ENCODE results near the gene SDK2.

SDK2 gene

DNA sequence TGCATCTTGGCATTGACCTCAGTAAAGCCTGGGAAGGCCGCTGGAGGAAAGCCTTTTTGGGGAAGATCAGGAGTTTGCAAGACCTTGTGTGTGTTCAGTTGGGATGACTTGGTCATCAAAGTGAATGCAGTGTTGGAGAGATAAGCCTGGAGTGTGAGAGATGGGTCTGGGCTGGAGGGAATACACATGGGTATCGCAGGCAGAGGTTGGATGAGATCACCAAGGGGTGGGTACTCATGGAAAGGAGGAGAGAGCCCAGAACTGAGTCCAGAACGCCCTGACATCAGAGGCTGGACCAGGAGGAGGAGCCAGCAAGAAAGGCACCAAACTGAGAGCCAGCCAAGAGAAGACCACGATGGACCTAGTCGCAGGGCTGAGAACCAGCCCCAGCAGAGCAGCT lies 35.2 kb downstream of the SDK2 start:
- DNase-seq, result no peak

DNA sequence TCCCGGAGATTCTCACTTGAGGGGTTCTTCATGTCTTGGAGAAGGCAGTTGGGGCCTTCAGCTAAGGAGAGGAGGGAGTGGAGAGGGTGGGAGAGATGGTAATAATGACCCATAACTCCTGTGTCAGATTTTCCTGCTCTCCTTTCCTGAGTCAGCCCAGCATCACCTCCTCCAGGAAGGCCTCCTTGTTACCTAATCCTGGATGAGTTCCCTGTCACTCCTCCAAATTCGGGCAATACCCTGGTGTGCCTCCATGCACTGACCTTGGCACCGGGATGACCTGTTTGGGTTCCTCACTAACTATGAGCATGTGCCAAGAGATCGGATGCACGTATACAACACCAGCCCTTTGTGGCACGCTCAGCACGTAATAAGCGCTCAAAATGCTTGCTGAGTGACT lies 38.8 kb downstream of the SDK2 start:
- DNase-seq, result no peak

DNA sequence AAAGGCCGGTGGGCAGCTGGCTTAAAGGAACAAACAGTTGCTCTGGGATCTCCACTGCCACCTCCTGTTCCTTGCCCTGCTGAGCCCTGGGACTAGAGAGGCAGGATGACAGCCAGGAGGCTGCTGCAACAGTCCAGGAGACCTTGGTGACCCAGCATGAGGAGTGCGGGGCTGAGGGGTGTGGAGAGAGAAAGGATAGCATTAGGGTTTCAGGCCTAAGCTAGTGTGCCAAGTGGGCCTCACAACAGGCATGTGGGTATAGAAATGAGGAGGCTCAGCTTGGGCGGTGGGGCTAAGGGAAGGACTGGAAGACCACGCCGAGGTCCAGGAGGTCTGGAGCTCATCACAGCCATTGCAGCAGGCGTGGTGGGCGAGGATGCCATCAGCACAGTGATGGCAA lies 39.8 kb downstream of the SDK2 start:
- DNase-seq, result no peak

DNA sequence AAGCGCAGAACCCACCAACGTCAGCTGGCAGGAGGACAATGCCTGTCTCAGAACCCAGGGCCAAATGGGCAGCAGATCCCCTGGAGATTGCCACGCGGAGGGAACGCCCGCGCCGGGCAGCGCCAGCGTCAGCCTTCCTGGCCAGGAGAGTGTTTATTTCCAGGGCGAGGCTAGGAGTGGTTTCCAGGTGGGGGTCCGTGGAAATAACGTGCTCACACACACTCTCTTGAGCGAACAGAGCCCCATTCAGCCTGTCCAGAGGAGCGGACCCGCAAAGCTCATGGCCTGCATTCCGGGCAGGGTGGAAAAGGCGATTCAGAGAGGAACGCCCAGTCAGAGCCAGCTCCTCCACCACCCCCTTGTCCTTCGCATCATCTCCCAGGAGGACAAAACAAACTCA lies 40.3 kb downstream of the SDK2 start:
- no peak for DNase-seq

DNA sequence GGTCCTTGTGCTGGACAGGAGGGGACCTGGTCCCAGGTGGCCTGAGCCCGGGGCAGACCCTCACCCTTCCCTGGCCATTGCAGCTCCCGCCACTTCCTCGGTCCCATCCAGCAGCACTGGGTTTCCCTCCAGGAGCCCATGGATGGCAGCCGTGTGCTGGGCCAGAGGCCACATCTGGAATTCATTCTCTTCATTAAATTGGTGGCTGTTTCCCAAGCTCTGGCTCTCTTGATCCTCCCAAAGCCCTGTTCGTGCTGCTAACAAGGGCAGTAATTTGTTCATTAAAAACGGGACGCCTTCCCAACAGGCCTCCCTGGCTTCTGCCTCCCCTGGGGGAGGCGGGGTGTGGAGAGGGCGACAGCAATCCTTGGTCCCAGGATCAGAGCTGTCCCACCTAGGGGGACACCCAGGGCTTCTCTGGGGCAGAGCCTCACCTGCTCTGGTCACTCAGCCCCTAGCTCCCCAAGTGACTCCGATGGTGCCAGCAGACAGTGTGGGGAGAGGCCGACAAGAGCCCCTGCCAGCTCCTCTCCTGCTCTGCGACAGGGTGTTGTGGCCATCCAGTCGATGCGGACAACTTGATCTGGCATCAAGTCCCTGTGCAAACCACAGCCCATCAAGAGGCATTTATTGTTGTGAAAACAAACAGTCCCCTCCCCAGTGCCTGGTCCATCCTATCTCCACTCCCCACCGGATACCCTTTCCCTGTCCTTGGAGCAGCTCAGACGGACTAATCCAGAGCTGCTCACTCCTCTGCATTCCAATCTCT lies 44.0 kb downstream of the SDK2 start:
- DNase-seq, result no peak

DNA sequence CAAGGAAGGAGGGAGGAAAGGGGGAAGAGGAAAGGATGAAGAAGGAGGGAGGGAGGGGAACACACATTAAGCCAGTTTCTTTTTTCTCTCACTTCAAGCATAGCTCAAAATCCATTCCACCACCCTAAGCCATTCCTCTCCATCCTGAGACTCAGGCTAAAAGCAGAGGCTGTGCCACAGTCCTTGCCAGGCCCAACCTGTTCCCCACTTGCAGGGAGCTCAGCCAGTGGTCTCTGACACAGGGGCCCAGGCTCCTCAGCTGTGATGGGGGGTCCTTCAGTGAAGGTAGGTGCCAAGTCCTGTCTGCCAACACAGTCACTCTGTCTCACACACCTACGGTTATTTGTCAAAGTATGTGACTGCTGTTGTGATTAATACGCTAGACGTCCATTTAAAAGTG lies 44.6 kb downstream of the SDK2 start:
- no peak for DNase-seq

DNA sequence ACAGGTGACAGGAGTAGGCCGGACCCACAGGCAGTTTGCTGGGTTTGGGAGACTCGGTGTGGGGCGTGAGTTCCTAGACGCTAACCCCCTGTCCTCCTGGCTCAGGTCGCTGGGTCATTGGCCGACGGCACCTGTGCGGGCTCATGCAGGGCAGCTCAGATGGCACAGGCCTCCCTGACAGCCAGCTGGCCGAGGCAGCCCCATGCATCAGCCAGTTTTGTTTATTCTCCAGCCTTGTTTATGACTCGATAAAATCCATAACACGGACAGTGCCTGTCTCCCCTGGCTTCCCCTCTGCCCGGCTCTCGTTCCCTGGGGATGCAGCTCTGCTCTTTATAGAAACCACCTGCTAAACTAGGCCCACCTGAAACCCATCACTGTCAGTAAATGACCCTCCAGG lies 46.0 kb downstream of the SDK2 start:
- no peak for DNase-seq

DNA sequence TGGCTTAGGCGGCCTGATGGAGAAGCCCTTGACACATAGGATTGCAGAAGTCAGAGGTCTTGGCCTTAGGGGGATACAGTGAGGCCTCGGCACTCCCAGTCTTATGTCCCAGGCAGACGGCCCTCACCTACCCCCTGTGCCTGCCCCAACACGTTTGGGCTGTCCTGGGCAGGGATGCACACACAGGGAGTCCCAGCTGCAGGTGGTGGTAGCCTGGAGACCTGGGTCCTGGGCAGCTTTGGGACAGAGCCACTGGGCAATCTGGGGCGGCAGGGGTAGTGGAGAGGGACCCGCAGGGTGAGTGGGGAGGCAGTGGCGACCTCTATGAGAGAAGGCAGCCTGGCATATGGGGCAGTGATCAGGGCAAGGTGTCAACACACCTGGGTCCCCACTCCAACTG lies 48.3 kb downstream of the SDK2 start:
- no peak for DNase-seq

DNA sequence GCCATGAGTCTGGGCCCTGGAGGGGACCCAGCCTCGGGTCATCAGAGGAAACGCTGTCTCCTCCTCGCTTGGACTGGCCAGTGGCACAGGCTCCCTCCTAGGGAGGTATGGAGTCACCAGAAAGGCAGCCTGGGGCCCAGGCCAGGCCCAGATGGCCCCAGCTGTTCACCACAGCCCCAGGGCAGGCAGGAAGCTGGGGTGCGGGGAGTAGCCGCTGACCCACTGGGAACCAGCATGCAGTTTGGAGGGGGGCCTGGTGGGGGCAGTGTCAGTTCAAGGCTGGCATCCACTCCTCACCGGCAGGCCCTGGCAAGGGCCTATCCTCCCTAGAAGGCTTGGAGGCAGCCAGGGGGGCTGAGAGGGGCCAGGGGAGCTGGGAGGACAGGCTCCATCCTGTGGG lies 48.8 kb downstream of the SDK2 start:
- no peak for DNase-seq

DNA sequence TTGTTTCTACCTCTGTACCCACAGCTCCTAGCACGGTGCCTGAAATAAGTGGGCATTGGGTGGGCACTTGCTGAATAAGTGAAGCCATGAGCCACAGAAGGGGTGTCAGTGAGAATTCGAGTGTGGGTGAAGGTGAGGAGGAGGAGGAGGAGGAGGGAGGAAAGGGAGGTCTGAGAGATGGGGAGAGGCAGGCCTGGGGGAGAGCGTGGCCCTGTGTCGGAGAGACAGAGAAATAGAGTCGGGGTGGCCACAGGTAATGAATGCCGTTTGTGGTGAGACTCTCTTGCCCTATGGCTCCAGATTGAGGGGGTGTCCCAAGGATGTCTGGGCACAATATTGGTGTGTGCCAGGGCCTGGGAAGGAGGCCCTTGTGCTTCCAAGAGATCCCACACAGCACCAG lies 49.2 kb downstream of the SDK2 start:
- no peak for DNase-seq

DNA sequence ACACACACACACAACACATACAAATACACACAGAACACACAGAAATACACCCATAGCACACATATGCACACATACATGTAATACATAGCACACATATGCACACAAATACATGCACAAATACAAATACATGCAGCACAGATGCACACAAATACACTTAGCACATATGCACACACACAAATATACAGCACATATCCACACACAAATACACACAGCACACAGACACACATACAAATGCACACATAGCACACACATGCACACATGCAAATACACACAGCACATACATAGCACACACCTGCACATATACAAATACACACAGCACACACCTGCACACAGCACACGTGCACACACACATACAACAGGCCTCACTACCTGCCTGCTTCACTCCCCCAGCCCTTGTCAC lies 49.6 kb downstream of the SDK2 start:
- no peak for DNase-seq

DNA sequence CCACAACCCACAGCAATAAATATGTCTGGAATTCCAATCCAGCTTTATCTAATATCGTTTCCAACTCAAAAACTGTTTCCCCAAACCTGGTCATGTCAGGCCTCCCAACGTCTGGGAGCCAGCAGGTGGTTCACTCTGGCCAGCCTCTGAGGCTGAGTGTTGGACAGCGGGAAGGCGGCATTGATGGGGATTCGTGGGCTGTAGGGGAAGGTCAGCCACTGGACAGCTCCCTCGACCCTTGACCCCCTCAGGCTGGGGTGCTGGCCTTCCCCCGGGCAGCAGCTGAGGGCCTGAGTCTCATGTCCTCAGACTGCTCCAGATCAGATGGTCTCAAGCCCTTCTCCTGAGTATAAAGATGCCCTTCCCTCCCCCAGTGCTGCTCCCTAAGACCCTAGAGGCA lies 50.2 kb downstream of the SDK2 start:
- DNase-seq, result no peak

DNA sequence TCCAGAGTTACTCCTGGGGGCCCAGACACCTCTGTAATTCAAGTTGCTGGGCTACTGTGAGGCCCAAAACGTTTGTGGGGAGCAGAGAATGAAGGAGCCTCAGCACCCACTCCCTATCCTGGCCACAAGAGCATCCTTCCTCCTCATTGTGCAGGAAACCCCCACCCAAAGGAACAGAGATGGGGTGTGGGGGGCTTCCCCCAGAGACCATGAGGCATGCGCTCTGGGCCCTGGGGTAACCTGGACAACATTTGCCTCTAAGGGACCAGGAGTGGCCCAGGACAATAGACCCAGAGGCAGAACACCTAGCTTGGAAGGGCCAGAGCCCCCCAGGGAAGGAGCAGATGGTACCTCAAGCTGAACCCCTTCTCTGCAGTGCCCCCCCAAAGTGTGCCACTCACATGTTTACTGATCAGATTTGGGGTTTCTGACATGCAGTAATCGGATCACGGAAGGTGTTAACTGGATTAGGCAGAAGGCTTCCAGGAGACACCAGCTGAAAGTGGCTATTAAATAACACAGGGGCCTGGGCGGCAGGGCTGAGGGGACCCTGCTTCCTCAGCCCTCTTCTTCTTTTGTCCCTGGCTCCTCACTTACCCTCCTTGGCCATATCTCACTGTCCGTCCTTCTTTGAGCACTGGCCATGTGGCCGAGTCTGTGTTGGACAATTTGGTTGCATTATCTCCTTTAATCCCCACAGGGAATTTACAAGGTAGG lies 50.8 kb downstream of the SDK2 start:
- no peak for DNase-seq

DNA sequence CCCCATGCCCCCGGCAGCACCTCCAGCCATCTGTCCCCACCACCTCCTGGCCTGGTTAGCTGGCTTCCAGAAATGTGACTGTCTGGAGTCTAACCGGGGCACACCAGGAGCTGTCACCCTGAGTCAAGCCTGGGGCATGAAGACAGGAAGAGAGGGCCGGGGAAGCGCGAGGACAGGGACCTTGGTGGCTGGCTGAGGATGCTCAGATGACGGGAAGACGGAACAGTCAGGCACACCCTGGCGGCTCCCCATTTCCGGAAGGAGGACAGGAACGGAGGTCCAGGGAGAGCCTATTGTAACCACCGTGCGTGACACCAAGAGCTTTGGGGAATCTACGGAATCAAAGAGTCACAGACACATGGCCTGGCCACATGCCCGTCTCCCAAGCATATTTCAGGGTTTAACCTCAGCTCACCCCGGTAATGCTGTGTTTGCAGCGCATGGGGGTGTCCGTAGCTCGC lies 51.7 kb downstream of the SDK2 start:
- no peak for DNase-seq

DNA sequence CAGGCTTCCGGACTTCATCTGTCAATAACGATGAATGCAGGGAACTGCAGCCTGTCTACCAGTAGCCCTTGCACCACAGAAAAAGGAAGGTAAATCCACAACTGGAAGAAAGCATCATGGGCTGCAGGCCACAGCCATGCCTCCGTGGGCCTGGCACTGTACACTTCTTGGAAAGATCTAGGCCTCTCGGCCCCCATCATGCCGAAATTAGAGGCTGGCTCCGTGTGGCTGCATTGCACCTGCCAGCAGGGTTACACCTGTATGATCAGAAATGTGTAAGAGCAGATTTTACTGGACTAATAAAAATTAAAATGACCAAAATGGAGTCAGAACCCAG lies 52.2 kb downstream of the SDK2 start:
- DNase-seq, result no peak

DNA sequence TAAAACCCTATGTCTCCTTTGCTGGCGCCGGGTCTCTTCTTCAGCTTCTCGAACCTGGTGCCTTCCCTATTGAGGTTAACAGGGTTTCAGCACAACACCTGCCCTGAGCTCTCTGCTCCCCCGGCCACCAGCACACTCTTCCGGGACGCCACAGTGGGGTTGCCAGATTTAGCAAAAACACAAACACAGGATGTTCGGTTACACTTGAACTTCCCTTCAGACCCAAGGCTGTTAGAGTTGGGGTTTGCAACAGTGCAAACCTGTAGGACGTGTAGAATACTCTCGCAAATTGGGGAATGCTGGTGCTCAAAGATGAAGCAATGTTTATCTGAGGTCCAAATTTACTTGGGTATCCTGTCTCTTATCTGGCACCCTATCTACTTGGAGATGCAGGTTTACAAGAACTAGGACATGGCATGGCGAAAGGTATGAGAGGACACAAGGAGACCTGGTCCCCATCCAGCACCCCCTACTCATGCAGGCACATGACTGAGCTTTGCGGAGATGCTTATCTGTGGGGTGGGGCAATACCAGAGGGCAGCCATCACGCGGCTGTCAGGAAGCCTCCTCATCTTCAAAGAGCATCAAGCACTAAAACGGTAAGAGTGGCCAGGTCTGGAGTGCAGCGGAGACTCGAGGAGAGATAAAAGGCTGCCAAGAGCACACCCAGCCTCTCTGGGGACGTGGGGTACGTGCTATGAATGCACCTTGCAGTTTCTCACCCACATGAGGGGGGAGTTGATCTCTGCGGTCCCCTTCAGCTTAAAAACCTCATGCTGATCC lies 52.8 kb downstream of the SDK2 start:
- DNase-seq, result no peak

DNA sequence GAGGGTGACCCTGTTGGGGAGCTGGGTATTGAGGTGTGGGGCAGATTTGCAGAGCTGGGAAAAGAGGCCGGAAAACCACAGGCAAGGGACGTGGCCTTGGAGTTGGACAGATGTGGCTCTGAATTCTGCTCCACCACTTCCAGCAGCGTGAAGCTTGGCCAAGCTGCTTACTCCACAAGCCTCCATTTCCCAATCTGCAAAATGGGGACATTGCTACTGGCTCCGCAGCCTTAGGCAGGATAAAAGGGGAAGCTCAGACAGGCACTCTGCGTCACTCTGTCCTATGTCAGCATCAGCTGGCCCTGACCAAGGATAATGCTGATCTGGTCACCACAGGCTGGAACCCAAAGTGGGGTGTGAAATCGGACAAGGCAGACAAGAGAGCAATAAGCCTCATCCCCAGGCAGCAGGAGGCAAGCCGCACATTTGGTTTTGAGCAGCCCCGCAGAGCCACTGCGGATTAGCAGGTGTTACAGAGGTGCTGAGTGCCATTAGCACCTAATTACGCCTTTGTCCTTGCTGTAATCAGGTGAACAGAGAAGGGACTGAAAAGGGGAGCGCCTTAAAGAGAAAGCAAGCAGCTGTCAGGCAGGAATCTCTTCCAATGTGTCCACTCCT lies 54.8 kb downstream of the SDK2 start:
- no peak for DNase-seq

DNA sequence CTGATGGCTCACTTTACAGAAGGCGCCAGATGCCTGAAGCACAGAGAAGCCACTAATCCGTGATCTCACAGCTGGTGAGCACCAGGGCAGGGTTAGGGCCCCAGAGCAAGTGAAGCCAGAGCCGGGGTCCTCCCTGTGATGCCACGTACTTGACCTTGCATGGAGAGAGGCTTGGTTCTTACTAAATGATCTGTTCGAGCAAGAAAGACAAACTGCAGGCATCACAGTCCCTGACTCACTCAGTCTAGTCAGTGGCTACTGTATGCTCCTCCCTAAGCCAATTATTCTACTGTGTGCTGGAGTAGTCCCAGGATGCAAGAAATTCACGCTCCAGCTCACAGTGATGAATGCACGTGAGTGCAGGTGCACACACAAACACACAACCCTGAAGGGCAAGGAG lies 55.4 kb downstream of the SDK2 start:
- DNase-seq, result no peak

DNA sequence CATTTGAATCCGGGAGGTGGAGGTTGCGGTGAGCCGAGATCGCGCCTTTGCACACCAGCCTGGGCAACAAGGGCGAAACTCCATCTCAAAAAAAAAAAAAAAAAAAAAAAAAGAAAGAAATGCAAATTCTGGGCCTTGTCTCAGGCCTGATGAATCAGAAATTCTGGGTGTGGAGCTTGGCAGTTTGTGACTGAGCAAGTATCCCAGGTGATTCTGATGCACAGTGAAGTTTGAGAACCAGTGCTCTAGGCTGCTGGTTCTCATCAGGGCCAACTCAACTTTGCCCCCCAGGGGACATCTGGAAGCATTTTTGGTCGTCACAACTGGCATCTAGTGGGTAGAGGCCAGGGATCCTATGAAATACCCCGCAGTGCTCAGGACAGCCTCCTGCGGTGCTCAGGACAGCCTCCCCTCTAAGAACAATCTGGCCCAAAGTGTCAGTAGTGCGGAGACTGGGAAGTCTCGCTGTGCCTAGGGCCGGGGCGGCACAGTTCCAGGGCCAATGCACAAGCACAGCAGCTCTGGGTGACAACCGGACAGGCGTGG lies 55.9 kb downstream of the SDK2 start:
- DNase-seq, result no peak

DNA sequence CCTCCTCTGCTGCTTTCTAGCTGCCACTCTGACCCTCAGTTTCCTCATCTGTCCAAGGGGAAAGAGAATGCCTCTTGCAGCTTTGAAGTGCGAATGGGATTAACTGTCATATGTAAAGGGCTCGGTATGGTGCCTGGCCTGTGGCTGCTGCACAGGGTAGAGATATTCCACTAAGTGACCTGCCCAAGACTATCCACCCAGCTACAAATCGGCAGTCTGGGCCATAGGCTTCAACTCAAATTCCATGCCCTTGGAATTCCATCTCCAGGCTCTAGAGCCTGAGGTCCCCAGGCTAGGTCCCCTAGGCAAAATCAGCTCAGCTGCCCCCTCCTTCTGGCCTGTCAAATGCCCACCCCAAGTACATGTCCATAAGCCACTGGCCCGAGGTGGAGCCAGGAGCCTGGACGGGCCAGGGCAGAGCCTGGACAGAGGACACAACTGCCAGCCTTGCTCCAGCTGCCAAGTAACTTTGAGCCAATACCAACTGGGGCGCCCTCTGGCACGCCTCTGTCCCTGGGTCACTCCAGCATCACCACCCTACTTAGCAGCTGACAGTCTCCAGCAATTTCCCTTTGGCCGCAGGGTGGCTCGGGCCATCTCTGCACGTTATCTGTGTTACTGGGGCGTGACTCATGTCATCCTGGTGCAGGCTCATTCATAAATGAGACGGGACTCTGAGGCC lies 57.2 kb downstream of the SDK2 start:
- DNase-seq, result no peak

DNA sequence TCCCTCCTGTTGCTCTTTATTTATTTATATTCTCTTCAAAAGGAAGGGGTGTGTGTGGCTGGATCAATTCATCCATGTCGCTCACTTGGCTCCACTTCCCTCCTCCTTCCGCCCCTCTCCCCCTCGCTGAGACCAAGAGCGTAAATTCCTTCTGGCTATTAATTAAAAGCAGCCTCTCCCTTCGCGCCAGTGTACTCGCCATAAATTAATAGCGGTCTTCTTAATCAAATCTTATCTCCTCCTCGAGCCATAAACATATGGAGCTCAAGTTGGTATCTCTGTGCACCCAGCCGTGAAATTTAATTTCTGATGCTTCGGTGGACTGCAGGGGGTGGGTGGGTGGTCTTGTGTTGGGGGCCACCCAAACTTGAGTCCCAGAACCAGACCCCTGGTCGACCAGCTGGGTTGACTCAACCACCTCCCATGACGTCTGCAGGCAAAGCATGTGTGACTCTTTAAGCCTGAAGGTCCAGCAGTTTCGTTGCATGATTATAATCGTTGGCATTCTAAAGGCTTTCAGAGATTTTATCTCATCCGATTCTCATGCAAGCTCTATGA lies 57.9 kb downstream of the SDK2 start:
- no peak for DNase-seq

DNA sequence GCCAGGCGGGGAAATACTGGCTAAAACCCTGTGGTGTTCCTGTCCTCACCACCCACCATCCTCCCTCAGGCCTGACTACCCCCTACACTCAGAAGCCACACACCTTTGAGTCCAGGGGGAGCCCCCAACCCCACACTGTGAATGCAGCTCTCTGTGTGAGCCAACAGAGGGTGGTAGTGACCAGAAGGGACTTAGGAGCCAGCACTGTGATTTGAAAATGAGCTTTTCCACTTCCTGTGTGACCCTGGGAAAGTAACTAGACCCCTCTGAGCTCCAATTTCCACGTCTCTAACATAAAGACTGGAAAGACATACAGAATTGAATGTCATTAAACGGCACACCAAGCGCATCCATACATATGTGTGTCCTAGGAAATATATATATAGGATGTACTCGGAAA lies 58.7 kb downstream of the SDK2 start:
- DNase-seq, result no peak

Measured in SW 1271 (cell line).